NOMO-1 (cell line): ENCODE measurements around the gene SCD.
A peak's percentile ranks its signal among the peaks of the same experiment; 100 is the strongest.
"Not testable (repeated sequence)": the region's sequence is repeated elsewhere in the genome, so short reads cannot be mapped to it uniquely, and the experiment has no call there.

Source experiments
- DNase-seq, 2 experiments: peaks; one replicate each; lab custom pipeline; 2025; ENCODE audit not compliant: unreplicated experiment in 2 of 2; lab: John Stamatoyannopoulos, UW

The SCD gene

GRCh38 chr10:100346765-100347567 lies at the start of gene SCD:
Gene SCD, plus strand, starts transcription at chr10:100347233. Its CDS starts 272 bp downstream, at chr10:100347505.
- DNase-seq, result peak; percentile 97 to 98

- DNase-seq, result no peak
Measured at GRCh38 chr10:100297242-100297641, 49.8 kb upstream of the SCD start.

GRCh38 chr10:100301123-100301522 lies 45.9 kb upstream of the SCD start:
- DNase-seq, result not testable (repeated sequence)

- peak; percentile 18 to 50 for DNase-seq
Measured at GRCh38 chr10:100303724-100304319, 43.2 kb upstream of the SCD start.

- no peak for DNase-seq
Measured at GRCh38 chr10:100304414-100304813, 42.6 kb upstream of the SCD start.

- no peak for DNase-seq
Measured at GRCh38 chr10:100306861-100307260, 40.2 kb upstream of the SCD start.

- DNase-seq, result no peak
Measured at GRCh38 chr10:100307684-100308083, 39.3 kb upstream of the SCD start.

- no peak for DNase-seq
Measured at GRCh38 chr10:100311298-100311697, 35.7 kb upstream of the SCD start.

- DNase-seq, result no peak
Measured at GRCh38 chr10:100315615-100316014, 31.4 kb upstream of the SCD start.

- DNase-seq, result no peak
Measured at GRCh38 chr10:100318207-100318606, 28.8 kb upstream of the SCD start.

GRCh38 chr10:100319707-100320402 lies 27.2 kb upstream of the SCD start:
- no peak for DNase-seq

- no peak for DNase-seq
Measured at GRCh38 chr10:100325158-100325557, 21.9 kb upstream of the SCD start.

- DNase-seq, result peak; percentile 90 to 97
Measured at GRCh38 chr10:100327007-100327717, 19.9 kb upstream of the SCD start.

- no peak for DNase-seq
Measured at GRCh38 chr10:100327718-100328009, 19.4 kb upstream of the SCD start.

GRCh38 chr10:100328198-100328597 lies 18.8 kb upstream of the SCD start:
- DNase-seq, result no peak

- DNase-seq, result no peak
Measured at GRCh38 chr10:100330079-100330478, 17.0 kb upstream of the SCD start, which contains the start of gene PKD2L1. Gene PKD2L1, minus strand, starts transcription at chr10:100330228. Its CDS starts 125 bp downstream, at chr10:100330103.

- DNase-seq, result no peak
Measured at GRCh38 chr10:100333106-100333505, 13.9 kb upstream of the SCD start.

- no peak for DNase-seq
Measured at GRCh38 chr10:100333661-100334440, 13.2 kb upstream of the SCD start.

GRCh38 chr10:100334762-100335161 lies 12.3 kb upstream of the SCD start:
- no peak for DNase-seq

- DNase-seq, result peak; percentile 51 to 75
Measured at GRCh38 chr10:100338434-100339036, 8.5 kb upstream of the SCD start.
